Osteocyte (in vitro differentiated cells): ENCODE measurements around the gene FAM3B. TPM values are rescaled to one million over a fixed set of nuclear protein-coding genes. Genes with fewer than 3 reads are reported as not detected.

Experiments used
- DNase-seq: peaks from one replicate; pipeline ENCODE4 v3.0.0; 2021; ENCODE audit warnings: mixed read lengths; ENCODE audit not compliant: unreplicated experiment; ENCODE audit errors: extremely low spot score
- H3K27ac Mint-ChIP-seq: one replicate; pipeline ENCODE4 v1.8.0; 2021; ENCODE audit warnings: mild to moderate bottlenecking, mixed read lengths; ENCODE audit not compliant: unreplicated experiment
- H3K27me3 Mint-ChIP-seq: one replicate; pipeline ENCODE4 v1.8.0; 2021; ENCODE audit warnings: mixed read lengths; ENCODE audit not compliant: unreplicated experiment
- H3K36me3 Mint-ChIP-seq: one replicate; pipeline ENCODE4 v1.8.0; 2021; ENCODE audit warnings: mixed read lengths; ENCODE audit not compliant: unreplicated experiment
- H3K4me1 Mint-ChIP-seq: one replicate; pipeline ENCODE4 v1.8.0; 2021; ENCODE audit warnings: mixed read lengths; ENCODE audit not compliant: unreplicated experiment
- H3K4me3 Mint-ChIP-seq: one replicate; pipeline ENCODE4 v1.8.0; 2021; ENCODE audit warnings: mild to moderate bottlenecking, moderate library complexity, mixed read lengths; ENCODE audit not compliant: unreplicated experiment
- H3K9me3 Mint-ChIP-seq: one replicate; pipeline ENCODE4 v1.8.0; 2021; ENCODE audit warnings: mixed read lengths; ENCODE audit not compliant: unreplicated experiment
- CTCF ChIP-seq: fragments of 200-600 bp; sonication (generic); IDR thresholded peaks from 2 replicates; pipeline ENCODE4 v1.5.0; 2021; ENCODE audit warnings: antibody characterized with exemption, mild to moderate bottlenecking, moderate library complexity
- total RNA-seq: library from RNA; stranded (reverse); gene quantifications from 2 replicates; pipeline ENCODE4 v1.2.1, GENCODE V29; 2021

FAM3B gene
- total RNA-seq, 1 donor from 2014 or later: not detected

GRCh38 chr21:41393876-41394465 is 77.4 kb downstream of the FAM3B start:
- Mint-ChIP-seq H3K4me1 (no peaks in the 10 kb centered on the region), H3K4me3 (no peak overlapping the region)
- TF ChIP-seq CTCF: no peak

GRCh38 chr21:41396558-41397075 is 80.0 kb downstream of the FAM3B start:
- H3K27ac Mint-ChIP-seq: no peak overlapping the region
- no peak for DNase-seq
- H3K27me3 Mint-ChIP-seq: peaks cover 52% of the 10 kb centered on the region
- H3K9me3 Mint-ChIP-seq: no peaks in the 10 kb centered on the region
- H3K4me1 Mint-ChIP-seq: no peaks in the 10 kb centered on the region
- H3K36me3 Mint-ChIP-seq: no peaks in the 10 kb centered on the region
- H3K4me3 Mint-ChIP-seq: no peak overlapping the region
- TF ChIP-seq CTCF: no peak

More at GRCh38 chr21:41393876-41394465, 77.4 kb downstream of the FAM3B start:
- peaks cover 33% of the 10 kb centered on the region for H3K27me3 Mint-ChIP-seq
- peaks cover 3% of the 10 kb centered on the region for H3K9me3 Mint-ChIP-seq
- no peaks in the 10 kb centered on the region for H3K36me3 Mint-ChIP-seq
- H3K27ac Mint-ChIP-seq: no peak overlapping the region
- DNase-seq: no peak

DNA sequence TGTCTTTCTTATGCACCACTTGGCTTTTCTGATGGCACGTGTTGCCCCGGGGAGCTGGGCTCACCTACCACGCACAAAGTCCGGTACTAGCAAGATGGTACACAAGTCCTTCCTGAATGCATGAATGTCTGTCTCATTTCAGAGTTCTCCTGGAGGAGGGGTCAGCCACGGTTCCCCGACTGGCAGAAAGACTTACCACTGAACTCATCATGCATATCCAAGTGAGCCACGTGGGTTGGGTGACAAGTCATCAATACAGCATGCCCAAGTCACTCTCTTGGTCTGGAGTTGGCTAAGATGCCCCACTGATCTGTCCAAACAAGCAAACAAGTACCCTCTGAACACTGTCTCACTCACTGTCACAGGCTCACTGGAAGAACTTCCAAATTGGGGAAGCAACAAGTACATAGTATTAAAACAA is 80.9 kb downstream of the FAM3B start:
- H3K9me3 Mint-ChIP-seq: no peaks in the 10 kb centered on the region
- no peak overlapping the region for H3K4me3 Mint-ChIP-seq
- no peak overlapping the region for H3K27ac Mint-ChIP-seq
- no peak for TF ChIP-seq CTCF
- H3K36me3 Mint-ChIP-seq: no peaks in the 10 kb centered on the region
- H3K4me1 Mint-ChIP-seq: no peaks in the 10 kb centered on the region
- DNase-seq: no peak
- H3K27me3 Mint-ChIP-seq: peaks cover 52% of the 10 kb centered on the region

GRCh38 chr21:41398251-41398650 is 81.7 kb downstream of the FAM3B start:
- no peak overlapping the region for H3K4me3 Mint-ChIP-seq
- H3K9me3 Mint-ChIP-seq: no peaks in the 10 kb centered on the region
- peaks cover 57% of the 10 kb centered on the region for H3K27me3 Mint-ChIP-seq
- no peak for DNase-seq
- H3K4me1 Mint-ChIP-seq: no peaks in the 10 kb centered on the region
- no peak overlapping the region for H3K27ac Mint-ChIP-seq
- TF ChIP-seq CTCF: no peak
- H3K36me3 Mint-ChIP-seq: no peaks in the 10 kb centered on the region

DNA sequence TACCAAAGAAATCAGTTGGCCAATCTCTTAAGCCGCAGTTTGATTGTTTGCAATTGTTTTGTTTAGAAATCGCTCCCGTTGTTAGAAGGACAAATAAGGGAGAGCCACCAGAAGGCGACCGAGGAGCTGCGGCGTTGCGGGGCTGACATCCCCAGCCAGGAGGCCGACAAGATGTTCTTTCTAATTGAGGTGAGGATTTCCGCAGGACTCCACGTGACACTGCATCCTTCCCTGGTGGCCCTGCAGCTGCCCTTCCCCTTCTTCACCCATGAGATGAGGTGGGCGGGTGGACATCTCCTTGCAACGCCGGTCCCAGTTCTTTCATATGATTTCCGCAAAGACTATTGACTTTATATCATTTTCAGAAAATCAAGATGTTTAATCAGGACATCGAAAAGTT is 82.2 kb downstream of the FAM3B start:
- TF ChIP-seq CTCF: no peak
- Mint-ChIP-seq H3K27me3 (peaks cover 54% of the 10 kb centered on the region), H3K9me3 (no peaks in the 10 kb centered on the region), H3K4me3 (no peak overlapping the region), H3K27ac (no peak overlapping the region), H3K36me3 (no peaks in the 10 kb centered on the region), H3K4me1 (no peaks in the 10 kb centered on the region)
- DNase-seq: no peak
